IPS-NIHi7 (cell line): ENCODE measurements around the gene DDX51.
A peak's percentile ranks its signal among the peaks of the same experiment; 100 is the strongest.
"Not testable (repeated sequence)": the region's sequence is repeated elsewhere in the genome, so short reads cannot be mapped to it uniquely, and the experiment has no call there.

Experiments used
- DNase-seq: peaks from one replicate; pipeline ENCODE4 v3.0.0; 2012; ENCODE audit warnings: mixed read lengths; ENCODE audit errors: extremely low spot score

Gene DDX51

DNA sequence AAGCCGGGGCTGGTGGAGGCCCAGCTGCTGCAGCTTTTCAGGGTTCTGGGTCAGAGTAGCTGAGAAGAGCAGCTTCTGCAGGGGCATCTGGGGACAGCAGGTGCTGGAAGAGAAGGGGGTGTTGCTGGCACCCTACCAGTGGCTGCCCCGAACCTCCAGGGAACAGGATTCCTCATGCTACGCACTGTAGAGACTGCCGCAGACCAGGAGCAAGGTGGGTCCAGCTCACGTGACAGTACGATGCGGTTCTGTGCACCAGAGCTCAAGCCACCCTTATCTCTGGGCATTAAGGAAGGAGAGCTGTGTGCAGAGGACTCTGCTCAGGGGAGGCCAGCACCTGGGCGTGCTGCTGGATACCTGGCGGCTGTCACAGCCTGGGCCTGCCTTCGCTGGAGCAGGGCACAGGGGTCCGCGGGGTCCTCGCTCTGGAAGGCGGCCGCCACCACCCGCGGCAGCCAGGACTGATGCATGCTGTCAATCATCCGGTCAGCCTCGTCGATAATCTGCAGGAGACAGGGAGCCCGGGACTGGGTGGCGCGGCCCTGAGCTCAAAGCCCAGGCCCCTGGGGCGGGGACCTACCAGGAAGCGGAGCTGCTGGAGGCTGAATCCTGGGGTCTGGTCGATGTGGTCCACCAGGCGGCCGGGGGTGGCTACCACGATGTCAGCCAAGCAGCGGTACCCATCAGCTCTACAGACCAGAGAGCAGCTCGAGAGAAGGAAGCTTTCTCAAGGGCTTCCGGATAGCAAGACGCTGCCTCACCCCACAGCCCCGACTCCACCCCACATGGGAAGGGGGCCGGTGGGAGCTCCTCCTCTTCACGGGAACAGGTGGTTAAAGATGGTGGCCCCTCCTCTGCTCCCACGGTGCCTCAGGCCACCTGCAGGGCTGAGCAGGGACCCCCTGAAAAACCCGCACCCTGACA is 2.9 kb downstream of the DDX51 start:
- no peak for DNase-seq

DNA sequence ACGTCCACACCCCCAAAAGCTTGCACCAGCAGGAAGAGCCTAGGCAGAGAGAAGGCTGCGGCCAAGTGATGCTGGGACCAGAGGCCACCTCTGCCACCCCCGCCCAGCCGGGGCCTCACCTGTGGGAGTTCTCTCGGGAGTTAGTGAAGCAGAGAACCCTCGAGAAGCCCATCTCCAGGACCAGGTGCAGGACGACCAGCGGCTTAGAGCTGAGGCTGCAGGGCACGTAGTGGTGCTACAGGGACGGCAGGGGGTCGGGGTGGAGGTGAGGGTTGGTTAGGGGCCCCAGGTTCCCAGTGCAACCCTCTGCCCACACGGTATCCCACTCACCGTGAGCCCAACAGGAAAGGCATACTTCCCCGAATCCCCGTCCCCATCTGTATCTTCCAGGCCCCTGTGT is 3.6 kb downstream of the DDX51 start:
- no peak for DNase-seq

DNA sequence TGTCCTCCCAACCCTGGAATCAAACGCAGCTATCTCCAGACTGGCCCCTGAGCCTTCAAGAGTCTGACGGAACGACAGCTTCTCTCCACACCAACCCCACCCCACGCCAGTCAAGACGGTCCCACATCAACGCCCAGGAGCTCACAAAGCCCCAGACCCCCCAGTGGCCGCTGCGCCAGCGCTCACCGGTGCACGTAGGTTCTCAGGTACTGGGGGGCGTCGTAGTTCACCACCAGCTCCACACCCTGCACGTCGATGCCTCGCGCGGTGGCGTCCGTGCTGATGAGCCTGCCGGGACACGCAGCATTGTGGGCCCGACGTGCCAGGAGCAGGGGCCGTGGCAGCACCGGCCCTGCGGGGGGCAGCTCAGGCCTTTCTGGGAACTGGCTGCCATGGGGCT is 4.2 kb downstream of the DDX51 start:
- DNase-seq, result no peak

DNA sequence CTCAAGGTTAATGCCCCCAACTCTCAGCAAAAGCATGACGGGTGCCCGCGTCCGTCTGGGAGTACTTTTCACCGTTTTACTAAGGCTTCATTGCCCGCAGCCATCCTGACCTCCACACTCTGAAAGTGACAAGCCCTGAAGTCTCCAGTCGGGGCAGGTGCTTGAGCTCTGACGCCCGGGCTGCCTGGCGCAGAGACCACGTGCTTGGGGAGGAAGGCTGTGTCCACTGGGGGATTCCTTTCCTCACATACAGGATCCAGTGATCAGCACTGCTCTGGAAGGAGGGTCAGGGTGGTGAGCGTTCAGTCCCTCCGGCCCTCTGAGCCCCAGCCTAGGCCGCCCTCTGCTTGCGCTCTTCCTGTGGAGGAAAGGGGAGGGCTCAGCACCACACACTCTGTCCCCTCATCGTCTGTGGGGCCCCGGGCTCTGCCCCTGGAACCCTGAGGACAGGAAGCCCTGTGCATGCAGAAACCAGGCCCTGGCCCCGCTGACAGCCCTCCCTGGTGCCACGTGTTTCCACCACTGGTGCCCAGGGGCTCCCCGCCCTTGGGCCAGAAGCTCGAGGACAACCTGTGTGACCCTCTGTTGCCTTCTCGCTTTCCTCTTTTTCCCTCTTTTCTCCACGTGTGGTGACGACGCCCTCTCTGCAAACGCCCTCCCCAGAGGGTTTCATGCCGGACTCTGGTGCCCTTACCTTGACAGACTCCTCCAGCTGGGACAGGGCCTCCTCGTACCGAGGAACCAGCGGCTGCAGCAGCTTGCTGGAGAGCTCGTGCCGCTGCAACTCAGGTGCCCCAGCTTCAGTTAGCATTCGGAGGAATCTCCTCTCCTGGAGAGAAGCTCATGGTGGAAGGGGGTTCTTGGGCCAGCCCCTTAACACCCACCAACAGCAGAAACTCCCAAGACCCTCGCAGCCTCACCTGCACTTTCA is 4.9 kb downstream of the DDX51 start:
- no peak for DNase-seq

DNA sequence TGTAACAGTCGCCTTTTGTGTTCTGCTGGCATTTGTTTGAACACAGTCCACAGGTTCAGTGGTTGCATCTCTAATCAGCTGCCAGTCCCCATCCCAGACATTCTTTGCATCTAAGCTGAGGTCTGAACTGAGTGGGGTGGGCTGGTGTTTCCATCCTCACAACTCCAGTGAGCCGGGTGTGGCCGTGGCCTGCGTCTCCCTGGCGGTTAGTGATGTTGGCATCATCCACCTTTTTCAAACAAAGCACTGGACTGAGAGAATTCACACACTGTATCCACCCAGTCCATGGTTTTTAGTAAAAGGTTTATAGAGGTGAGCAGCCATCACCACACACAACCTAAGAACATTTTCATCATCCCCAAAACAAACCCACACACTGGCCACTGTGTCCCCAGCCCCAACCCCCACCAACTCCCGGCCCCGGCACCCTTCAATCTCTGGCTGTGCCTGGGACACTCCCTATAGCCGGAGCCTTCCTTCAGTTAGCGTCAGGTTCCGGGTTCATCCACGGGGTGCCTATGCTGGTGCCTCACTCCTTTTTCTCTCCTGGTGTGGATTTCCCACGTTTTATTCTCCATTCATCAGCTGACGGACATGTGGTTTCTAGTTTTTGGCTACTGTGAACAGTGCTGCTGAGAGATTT is 6.5 kb downstream of the DDX51 start:
- DNase-seq, result no peak

DNA sequence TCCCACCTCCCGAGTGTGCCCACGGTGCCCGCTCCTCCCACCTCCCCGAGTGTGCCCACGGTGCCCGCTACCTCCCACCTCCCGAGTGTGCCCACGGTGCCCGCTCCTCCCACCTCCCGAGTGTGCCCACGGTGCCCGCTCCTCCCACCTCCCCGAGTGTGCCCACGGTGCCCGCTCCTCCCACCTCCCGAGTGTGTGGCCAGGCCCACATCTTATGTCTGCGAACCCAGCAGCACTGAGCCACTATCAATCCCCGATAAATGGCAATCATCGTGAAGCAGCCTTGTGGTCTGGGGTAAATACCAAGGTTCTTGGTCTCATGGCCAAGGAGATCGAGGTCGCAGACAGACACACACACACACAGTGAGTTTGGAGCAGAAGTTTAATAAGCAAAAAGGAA is 7.9 kb downstream of the DDX51 start:
- not testable (repeated sequence) for DNase-seq

DNA sequence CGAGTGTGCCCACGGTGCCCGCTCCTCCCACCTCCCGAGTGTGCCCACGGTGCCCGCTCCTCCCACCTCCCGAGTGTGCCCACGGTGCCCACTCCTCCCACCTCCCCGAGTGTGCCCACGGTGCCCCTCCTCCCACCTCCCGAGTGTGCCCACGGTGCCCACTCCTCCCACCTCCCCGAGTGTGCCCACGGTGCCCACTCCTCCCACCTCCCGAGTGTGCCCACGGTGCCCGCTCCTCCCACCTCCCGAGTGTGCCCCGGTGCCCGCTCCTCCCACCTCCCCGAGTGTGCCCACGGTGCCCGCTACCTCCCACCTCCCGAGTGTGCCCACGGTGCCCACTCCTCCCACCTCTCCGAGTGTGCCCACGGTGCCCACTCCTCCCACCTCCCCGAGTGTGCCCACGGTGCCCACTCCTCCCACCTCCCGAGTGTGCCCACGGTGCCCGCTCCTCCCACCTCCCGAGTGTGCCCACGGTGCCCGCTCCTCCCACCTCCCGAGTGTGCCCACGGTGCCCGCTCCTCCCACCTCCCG is 9.4 kb downstream of the DDX51 start:
- DNase-seq, result not testable (repeated sequence)

DNA sequence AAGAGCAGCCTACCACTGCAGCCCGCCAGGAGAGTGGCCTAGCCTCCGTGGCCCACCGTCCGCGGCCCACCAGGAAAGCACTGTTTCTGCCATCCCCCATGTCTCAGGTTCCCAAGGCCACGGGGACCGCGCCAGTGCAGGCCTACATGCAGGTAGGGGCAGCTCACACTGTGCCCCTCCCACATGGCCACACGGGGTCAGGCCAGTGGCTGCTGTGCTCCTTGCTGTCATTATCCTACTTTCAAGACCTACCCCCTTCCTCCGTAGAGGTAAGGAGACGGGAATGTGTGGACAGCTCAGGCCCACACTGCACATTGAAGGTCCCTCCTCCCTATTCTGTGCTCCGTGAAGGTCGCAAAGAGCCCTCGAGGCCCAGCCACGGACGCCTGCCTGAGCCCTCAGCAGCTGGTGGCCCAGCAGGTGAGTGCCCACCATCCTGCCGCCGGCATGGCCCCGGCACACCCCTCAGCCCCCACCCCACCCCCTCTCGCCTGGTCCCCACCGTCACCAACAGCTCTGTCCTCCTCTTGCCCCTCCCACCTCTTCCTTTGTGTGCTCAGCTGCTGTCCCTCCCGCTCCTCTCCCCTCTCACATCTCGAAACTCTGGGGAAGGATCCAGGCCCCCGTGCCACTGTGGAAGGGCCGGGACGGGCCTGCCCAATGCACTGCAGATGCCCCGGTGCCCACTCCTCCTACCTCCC is 10.0 kb downstream of the DDX51 start:
- peak; percentile 31 for DNase-seq

DNA sequence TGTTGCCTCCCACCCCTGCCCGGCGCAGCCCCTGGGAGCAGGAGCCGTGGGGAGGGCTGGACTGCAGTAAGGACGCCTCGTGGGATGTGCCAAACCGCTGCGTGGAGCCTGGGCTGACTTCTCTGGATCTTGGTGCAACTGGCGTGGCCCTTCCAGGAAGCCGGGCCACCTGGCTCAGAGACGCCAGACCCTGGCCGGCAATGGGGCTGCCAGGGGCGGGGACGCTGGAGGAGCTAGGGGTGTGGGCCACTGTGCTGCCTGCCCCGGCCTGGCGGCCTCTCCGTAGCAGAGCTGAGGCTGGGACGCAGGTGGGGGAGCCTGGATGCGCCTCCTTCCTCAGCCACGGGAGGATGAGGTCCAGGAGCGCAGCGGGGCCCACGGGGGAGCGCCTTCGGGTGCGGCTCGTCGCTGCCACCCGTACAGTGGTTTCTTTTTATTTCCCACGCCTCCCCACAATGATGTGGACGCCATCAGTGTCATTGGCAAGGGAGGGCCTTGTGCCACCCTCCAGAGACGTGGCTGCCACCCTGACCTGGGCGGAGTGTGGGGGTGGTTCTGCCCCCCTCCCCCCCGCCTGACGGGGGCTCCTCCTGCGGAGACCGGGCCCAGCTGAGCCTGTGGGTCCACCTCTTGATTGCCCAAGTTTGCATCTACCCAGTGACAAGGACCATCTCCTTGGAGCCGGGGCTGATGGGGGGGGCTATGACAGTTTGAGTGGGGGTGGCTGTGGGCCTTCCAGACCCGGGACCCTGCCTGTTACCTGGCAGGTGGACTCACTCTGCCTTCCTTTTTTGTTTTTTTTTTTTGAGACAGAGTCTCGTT is 11.3 kb downstream of the DDX51 start:
- DNase-seq, result no peak

DNA sequence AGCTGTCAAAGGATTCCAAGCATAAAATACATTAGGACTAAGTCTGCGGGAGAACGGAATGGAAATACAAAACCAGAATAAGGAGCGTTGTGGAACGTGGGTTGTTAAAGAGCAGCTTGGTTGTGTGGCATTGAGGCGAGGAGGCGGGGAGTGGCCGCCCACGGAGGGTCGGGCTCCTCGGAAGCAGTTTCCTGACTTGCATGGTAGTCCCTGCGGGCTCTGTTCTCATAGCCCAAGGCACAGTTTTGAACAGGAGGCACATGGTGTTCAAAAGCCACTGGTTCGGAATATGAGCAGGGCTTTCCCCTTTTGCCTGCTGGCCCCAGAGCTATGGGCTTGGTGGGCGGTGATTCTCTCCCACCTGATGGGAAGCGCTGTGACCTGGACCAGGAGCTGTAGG is 12.2 kb downstream of the DDX51 start:
- DNase-seq, result no peak

DNA sequence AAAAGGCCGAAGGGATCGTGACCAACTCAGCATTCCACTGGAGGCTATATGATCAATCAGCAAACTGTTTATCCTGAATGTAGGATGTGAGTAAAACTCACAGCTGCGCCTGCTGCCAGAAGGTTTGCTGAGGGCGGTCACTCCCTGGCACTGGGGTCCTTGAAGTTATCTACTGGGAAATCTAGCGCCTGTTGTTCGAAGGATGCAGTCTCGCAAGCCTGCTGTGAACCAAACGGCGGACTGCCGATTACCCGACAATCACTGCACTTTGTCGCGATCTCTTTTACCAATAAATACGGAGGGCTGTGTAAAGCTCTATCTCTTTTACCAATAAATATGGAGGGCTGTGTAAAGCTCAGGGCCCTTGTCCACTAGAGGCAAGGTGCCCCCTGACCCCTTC is 12.9 kb downstream of the DDX51 start:
- no peak for DNase-seq

DNA sequence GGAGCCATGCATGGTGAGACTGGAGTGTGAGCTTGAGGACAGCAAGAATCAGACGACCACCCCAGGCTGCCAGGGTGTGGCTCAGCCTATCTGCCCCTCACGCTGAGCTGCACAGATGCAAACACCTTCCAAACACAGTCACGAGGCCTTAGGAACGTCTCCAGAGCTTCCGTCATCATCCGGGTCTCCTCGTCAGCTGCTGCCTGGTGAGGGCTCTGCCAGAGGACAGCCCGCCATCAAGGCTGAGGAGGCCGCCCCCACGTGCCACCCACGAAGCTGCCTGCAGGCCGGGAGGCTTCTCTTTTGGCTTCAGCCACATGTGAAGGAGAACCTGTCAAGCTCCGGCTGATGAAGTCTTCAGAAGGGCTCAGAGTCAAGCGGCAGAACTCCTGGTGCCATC is 13.4 kb downstream of the DDX51 start:
- DNase-seq, result no peak

DNA sequence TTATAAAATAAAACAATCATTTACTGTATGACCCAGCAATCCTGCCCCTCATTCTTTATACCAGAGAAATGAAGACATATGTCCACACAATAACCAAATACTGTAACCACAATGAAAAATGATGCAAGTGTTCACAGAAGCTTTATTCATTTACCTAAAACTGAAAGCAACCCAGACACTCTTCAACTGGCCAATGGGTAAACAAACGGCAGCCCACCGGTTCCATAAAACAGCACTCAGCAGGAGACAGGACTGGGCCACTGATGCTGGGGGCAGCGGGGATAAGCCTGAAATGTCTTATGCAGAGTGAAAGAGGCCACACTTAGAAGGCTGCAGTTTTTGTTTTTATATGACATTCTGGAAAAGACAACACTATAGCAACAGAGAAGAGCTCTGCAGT is 15.1 kb downstream of the DDX51 start:
- no peak for DNase-seq

DNA sequence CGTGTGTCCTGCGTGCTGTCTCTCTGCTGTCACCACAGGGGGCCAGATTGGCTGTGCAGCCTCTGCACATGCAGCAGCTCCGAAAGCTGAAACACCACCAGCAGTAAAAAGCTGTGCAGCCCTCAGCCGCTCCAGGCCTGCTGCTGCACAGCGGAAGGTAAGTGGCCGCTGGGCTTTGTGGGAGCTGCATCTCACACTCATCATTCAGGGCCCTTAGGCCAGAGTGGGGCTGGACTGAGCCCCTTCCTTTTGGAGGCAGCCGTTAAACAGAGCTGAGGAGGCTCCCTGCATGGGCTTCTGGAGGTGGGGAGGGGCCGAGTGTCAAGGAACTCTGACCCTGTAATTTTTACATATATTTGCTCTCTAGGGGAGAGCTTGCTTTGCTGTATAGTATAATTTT is 17.1 kb downstream of the DDX51 start:
- DNase-seq, result no peak

DNA sequence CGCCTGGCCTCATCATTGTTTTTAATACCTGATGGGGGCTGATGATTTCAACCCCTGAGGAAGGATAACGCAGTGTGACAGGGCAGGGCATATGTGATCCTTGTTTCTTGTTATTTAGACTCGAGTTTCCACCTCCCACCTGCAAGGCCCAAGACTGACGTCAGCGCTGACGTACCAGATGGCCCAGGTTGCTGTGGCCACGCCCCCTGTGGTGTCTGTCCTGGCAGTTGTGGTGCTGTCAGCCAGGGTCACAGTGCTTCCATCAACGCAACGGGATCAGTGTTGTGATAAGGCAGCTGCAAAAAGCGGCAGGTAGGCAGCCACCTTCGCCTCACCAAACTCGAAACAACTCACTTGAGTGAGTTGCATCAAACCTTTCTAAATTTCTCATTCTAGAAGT is 18.4 kb downstream of the DDX51 start:
- no peak for DNase-seq

DNA sequence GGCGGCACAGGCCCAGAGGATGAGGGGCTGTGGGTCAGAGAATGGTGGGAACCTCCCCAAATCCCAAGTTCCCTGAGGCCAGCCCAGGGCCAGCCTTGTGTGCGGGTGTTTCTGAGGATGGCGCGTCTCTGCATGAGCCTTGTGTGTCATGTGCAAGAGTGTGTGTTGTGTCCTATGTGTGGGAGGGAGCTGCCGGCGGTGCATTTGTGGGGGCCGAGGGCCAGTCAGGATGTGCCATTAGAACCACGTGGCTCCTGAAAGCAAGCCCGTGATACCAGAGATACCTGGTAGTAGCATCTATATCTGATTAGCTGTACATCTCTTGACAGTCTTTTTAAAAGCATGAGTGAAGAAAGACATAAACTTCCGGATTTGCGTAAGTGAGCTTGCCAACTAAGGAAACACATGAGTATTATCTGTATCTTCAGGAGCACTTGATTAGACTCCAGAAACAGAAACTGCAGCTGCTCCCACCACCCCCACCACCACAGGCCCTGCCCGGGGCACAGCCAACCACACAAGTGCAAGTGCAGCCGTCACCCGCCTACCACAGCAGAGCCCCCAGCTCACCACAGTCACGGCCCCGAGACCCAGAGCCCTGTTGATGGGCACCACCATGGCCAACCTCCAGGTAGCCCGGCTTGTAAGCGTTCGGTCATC is 19.2 kb downstream of the DDX51 start:
- DNase-seq, result no peak

DNA sequence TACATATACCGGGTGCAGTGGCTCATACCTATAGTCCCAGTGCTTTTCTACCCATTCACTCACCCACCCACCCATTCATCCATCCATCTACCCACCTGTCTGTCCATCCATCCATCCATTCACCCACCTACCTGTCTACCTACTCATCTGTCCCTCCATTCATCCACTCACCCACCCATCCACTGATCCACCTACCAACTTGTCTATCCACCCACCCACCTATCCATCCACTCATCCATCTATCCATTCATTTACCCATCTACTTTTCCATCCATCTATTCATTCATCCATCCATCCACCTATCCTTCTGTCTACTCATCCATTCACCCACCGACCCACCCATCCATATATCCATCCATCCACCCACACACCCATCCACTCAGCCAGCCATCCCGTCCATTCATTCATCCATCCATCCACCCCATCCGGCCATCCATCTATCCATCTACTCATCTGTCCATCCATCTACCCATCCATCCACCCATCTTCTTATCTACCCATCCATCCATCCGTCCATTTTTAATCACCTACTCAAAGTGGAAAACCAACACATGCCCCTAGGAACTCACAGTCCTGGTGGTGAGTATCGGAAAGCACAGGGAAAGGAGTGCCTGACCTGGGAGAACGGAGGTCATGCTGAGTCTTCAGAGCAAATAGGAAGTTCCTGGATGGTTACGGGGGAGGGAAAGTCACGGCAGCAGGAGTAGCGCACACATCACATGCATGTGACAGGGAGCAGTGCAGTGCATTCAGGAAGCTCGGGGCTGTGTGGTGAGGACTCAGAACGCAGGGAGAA is 20.0 kb downstream of the DDX51 start:
- DNase-seq, result no peak

DNA sequence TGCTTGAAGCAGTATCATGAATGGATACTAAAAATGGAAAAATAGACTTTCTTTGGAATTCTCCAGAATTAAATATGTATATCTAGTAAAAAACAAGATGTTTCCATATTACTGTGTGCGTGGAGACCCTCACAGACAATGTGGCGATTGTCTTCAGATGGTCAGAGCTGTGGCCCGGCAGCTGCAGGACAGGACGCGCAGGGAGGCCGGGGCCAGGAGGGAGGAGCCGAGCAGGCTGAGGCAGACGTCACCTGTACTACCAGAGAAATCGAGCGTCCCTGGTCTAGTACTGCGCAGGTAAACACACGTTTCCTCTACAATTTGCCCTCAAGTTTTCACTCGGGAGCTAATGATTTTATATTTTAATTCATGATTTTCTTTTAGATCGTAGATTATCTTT is 22.8 kb downstream of the DDX51 start:
- no peak for DNase-seq

DNA sequence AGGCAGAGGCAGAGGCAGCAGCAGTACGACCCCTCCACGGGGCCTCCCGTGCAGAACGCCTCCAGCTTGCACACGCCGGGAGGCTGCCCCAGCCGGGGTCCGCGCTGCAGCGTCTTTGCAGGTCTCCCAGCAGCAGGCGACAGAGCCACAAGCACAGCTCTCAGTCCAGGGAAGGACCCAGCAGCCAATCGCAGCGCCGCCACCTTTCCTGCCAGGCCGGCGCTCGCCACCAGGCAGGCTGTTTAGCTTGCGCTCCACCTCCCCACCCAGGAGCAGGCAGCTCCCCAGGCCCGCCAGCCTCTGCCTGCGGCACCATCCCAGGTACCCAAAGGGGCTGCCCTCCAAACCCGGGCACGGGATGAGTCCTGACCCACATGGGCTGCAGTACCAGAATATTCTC is 25.2 kb downstream of the DDX51 start:
- DNase-seq, result no peak
